ENCODE results near the gene RANBP1.
"Not testable (repeated sequence)": the region's sequence is repeated elsewhere in the genome, so short reads cannot be mapped to it uniquely, and the experiment has no call there.

The RANBP1 gene

DNA sequence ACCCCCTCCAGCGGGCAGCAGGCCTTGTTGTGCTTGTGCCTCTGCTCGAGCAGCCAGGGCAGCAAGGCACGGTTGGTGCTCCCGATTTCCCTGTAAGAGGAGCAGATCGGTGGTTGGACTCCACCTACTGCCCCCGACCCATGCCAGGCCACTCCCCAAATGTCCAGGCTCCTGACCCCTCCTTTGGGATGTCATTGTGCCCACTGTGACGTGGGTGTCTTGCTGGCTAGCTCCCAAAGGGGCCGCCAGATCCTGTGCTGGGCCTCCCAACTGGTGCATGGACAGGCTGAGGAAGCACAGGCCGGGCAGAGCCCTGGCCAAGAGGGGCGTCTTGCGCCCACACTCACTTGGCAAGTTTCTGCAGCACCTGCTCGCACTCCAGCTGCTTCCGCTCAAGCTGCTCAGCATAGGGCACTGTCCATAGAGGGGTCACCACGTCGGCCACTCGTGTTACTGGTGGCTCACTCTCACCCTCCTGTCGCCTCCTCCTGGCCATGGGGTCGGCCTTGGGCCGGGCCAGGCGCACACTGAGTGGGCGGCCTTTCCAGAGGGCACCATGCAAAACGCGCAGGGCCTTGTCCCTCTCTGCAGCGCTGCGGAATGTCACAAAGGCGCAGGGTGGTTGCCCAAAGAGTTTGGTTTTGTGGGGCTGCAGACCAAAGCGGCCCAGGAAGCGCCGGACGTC lies at the start of gene RANBP1:
TSS of gene RANBP1 (plus strand) at position 414 of the 685 bp plus-strand sequence. CDS start at position 495, 81 bp downstream.
- DNase-seq (ENCODE audit: low read depth in 2 of 3, low spot score in 1 of 3) = no peak

DNA sequence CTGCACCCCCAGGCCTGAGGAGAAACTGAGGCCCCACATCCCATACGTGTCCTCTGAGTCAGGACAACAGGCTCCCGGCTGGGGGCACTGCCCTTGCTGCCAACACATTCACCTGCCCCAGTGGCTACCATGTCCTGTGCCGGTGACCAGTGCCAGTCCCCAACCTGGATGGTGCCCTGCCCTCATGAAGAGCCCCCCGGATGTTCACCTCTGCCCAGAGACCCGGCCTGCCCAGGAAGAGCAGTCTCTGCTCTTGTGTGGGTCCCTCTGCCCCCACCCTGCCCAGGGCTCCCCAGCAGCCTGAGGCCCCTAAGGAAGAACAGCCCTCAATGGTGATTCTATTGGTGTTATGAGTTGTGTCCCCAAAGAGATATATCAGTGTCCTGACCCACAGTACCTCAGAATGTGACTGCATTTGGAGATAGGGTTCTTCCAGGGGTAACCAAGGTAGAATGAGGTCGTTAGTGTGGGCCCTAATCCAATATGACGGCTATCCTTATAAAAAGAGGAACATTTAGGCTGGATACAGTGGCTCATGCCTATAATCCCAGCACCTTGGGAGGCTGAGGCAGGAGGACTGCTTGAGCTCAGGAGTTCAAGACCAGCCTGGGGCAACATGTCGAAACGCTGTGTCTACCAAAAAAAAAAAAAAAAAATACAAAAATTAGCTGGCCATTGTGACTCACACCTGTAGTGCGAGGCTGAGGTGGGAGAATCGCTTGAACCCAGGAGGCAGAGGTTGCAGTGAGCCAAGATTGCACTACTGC lies 49.1 kb upstream of the RANBP1 start:
- DNase-seq (ENCODE audit: low read depth in 2 of 3, low spot score in 1 of 3) = no peak

DNA sequence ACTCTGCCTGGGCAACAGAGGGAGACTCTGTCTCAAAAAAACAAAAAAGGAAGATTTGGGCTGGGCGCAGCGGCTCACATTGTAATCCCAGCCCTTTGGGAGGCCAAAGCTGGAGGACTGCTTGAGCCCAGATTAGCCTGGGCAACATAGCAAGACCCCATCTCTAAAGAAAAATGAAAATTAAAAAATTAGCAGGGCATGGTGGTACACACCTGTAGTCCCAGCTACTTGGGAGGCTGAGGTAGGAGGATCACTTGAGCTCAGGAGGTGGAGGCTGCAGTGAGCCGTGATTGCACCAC lies 48.6 kb upstream of the RANBP1 start:
- not testable (repeated sequence) for DNase-seq (ENCODE audit: low read depth in 2 of 3, low spot score in 1 of 3)

DNA sequence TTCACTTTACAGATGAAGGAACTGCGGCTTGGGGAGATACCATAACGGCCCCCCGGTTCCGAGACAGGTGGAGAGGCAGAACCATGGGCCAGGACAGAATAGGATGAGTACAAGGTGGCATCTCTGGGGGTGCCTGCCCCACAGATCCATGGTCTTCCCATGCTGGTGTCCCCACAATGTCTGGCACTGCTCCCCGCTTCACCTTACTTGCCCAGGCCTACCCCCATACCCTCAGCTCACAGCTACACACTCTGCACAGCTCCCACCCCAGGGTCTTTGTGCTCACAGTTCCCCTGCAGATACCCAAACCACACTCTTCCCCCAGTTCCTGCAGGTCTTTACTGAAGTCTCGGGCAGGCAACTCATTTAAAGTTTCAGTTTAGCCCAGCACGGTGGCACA lies 47.3 kb upstream of the RANBP1 start:
- no peak for DNase-seq (ENCODE audit: low read depth in 2 of 3, low spot score in 1 of 3)

DNA sequence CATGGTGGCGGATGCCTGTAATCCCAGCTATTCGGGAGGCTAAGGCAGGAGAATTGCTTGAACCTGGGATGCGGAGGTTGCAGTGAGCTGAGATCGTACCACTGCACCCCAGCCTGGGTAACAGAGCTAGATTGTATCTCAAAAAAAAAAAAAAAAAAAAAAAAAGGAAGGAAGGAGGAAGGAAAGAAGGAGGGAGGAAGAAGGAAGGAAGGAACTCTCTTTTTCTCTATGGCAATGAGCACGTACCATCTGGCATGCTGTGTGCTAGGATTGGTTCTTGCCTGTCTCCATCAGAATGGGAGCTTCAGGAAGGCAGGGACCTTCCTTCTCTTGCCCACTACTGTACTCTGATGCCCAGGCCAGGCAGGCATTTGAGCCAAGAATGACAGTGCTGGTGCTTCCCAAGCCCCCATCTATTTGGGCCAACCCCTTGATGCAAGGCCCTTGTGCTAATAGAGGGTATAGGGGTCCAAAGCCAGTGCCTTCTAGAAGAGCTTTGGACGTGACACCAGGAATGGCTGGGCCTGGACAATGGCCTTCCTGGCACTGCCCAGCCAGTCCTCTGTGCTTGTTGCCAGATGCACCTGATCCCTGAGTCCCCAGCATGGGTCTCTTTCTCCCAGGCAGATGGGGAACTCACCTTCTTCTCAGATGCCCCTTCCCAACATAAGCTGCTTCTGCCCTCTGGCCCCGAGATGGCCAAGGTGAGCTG lies 46.4 kb upstream of the RANBP1 start:
- DNase-seq (ENCODE audit: low read depth in 2 of 3, low spot score in 1 of 3) = no peak

DNA sequence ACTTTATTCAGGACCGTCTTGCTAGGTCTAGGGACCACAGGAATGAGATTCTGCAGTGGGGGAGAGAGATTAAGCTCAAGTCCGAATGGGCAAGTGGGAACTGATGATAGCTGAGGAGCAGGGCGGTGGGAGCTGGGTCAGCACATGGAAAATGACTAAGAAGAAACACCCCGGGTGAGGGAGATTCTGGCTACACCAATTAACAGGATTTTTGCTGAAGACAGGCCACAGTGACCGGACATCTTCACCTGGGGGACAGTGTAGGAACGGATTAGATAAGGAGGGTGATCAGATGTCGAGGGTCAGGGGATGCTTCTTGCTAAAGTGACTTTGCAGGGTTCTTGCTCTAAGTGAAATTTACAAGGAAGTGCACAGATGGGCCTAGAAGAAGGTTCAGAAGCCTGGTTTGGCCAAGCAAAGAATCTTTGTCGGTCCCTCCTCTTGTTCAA lies 44.4 kb upstream of the RANBP1 start:
- DNase-seq (ENCODE audit: low read depth in 2 of 3, low spot score in 1 of 3) = no peak

DNA sequence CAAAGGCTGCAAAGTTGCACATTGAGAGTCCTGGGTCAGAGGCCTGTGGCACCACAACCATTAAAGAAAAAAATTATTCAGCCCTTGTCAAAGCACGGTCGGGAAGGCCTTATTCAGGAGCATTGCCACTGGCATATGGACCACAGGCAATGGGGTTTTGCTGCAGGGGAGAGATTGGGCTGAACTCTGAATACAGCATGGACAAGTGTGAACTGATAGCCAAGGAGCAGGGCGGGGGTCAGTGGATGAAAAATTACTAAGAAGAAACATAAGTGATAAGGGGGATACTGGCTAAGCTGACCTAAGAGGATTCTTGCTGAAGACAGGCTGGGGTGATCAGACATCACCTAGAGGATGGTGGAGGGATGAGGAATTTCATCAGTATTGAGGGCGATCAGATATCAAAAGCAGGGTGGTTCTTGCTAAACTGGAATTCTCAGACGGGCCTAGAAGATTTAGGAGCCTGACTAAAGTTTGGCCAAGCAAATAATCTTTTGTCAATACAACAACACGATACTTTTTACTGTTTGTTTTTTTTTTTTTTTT lies 39.2 kb upstream of the RANBP1 start:
- DNase-seq (ENCODE audit: low read depth in 2 of 3, low spot score in 1 of 3) = no peak

DNA sequence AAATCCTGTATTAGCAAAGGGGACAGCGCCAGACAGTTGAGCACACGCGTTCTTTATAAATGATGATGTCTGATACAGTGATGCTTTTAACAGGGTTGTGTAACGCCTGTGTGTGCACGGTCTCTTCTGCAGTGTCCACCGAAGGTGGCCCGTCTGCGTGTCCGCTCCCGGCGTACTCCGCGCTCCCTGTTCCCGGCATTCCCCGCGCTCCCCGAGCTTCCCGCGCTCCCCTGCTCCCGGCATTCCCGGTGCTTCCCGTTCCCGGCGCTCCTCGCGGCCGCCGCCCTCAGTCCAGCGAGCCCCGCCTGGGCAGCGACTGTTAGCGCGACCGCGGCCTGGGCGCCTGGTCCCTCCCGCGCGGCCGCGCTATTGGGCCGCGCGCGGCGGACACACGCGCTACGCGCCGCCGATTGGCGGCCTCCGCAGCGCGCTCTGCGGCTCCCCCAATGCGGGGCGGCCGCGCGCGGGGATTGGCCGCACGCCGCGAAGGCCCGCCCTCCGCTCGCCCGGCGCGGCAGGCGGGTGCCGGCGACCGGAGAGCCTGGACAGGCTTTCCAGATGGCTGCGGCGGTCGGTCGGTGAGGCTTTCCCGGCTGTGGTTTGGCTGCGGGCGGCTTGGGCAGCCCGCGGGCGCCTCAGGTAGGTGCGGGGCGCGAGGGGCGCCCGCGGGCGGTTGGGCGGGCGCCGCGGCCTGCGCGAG lies 36.0 kb upstream of the RANBP1 start, which contains the start of gene DGCR8:
TSS of gene DGCR8 (plus strand) at position 497 of the 700 bp plus-strand sequence. CDS start 5,723 bp downstream, outside the sequence.
- DNase-seq (ENCODE audit: low read depth in 2 of 3, low spot score in 1 of 3) = peak; percentile 26 to 62 (median 31)

DNA sequence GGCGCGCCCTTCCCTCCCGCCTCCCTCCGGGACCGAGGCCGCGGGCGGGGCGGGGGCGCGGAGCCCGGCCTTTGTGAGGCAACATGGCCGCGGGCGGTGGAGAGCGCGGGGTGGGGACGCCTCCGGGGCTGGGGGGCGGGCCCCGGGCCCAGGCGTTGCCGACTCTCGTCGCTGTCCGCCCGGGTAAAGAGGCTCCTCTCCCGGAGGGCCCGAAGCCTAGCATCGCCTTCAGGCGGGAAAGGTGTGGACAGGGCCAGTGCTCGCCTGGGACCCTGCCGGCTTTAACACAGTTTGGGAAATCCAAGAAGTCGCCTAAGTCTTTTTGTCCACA lies 35.5 kb upstream of the RANBP1 start:
- peak; percentile 42 to 68 (median 42) for DNase-seq (ENCODE audit: low read depth in 2 of 3, low spot score in 1 of 3)

DNA sequence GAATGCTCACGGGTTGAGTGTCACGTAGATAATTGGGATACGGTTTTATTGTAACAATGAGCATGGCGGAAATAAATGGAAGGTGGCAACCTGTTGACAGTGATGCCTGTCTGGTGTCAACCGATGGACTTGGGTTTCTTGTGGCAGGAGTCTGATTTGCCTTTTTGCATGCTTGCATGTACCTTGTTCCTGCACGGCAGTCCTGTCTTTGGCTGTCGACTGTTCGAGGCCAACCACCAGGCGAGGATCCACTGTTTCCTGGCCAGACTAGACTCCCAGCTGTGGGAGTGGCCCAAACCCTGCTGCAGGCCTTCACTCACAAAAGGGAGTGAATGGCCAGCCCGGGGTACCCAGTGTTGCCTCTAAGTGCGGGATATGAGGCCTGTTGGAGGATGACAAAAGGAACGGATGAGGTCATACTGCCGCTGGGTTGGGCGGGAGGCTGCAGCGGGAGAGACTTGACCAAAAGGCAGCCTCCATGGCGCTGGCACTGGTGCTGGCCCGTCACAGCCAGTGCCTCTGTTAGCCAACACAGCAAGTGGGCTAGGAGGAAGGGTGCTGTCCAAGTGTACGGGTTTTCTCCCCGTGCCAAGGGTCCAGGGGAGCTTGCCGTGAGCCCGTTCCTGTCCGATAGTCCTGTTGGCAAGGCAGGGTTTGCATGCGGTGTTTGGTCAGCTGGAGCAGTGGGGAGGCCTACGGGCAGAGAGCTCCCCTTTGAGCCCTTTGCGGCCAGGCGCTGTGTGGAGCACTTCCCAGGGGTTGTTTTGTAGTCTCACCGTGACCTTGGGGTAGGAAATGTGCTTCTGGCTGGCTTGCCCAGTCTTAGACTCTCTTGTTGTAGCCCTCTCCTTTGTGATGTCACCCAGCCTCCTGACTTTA lies 34.9 kb upstream of the RANBP1 start:
- peak in 1 of 3 donors; percentile 9 for DNase-seq (ENCODE audit: low read depth in 2 of 3, low spot score in 1 of 3)

DNA sequence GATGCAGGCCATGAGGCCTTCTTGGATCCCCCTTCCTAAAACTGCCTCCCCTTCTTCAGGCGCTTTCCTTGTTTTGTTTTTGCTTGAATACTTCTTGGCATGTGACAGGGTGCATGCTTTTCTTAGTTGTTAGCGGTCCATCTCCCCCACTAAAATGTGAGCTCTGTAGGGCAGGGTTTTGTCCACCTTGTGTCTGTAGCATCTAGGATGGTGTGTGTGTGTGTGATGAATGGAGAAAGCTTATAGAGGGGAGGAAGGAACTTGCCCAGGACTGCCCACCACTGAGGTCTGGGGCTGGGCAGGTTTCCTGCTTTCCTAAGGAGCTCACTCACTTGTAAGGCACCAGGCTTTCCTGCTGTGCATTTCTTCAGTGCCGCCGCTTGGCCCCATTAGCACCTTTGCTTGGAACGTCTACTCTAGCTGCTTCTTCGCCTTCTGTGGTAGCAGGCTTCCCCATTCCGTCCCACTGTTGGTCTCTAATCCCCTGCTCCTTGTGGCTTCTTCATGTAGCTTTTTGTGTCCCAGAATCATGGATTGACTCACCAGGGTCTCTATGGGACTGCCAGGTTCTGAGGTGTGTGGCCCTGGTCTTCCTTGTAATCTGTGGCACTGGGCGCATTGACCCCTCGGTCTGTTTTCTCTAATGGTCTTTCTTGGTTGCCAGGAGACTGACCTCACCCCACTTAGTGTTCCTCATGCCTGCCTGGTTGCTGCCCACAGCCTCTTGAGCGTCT lies 32.6 kb upstream of the RANBP1 start:
- DNase-seq (ENCODE audit: low read depth in 2 of 3, low spot score in 1 of 3) = no peak

DNA sequence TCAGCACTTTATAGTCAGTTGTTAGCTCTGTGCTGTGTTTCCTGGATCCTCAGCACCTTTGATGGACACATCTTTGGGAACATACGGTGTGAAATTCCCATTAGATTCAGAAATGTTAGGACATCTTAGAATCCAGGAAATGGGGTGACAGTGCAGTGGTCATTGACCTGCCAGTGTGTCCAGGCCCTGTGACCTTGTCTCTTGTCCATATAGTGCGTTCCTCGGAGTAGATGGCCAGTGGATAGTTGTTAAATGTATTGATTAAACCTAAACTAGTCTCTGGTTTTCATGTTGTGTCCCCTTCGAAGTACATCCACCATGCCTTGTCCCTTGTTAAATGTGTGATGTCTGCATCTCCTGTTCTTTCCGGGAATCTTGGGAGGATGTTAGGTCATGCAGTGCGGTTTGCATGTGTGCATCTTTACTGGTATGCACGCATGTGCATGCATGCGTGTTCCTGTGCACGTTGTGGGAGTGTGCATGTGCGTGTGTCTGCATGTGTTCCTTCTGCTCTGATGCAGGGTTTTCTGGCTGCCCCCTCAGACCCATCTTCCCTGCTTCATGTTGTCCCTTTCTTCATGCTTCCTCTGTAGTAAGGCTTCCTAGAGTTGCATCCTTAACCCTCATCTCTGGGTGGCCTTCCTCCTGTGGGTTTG lies 31.9 kb upstream of the RANBP1 start:
- no peak for DNase-seq (ENCODE audit: low read depth in 2 of 3, low spot score in 1 of 3)

DNA sequence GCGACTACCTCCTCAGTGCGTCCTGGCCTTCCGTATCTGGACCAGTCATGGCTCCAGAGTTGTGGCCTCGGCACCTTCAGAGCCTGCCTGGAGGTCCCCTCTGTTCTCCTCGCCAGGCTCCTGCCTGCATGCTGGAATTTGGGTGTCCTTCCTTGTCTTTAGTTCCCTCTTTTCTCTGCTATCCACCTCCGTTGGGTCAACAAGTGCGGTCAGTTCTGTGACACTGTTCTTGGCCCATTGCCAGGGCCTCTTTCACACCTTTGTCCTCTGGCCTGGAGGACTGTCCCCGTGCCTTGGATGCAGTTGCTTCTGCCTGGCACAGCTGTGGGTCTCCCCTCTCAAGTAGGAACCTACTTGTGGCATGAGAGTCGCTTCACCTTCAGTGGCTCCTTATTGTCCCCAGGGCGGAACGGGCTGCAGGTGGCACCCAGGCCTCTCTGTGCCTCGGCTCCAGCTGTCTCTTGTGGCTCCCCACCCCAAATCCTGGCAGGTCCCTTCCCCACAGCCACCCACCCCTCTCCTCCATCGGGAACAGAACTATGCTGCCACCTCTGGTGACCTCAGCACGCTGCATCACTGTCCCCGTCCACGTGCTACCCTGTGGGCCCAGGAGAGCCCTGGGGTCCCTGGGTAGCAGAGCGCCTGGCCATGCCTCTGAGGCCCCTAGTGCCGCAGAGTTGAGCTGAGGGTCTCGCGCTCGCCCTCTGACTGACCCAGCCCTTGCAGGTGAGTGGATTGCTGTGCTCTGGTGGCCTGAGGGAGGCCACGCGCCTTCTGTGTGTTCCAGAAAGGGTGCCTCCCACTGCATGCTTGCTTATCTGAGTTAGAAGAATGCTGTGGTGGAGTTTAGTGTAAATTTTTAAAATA lies 31.1 kb upstream of the RANBP1 start:
- DNase-seq (ENCODE audit: low read depth in 2 of 3, low spot score in 1 of 3) = no peak

DNA sequence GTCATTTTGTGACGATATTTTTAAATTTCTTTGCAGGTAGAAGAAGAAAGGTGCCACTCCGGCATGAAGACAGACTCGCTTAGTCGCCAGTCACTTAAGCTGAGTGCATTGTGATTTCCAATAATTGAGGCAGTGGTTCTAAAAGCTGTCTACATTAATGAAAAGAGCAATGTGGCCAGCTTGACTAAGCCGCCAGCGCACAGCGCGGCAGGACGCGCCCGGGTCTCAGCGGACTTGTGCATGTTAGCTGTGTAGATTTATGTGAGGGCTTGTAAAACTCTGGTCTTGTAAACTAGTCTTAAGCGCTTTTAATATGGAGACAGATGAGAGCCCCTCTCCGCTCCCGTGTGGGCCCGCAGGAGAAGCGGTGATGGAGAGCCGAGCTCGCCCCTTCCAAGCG lies 30.3 kb upstream of the RANBP1 start:
- no peak for DNase-seq (ENCODE audit: low read depth in 2 of 3, low spot score in 1 of 3)

DNA sequence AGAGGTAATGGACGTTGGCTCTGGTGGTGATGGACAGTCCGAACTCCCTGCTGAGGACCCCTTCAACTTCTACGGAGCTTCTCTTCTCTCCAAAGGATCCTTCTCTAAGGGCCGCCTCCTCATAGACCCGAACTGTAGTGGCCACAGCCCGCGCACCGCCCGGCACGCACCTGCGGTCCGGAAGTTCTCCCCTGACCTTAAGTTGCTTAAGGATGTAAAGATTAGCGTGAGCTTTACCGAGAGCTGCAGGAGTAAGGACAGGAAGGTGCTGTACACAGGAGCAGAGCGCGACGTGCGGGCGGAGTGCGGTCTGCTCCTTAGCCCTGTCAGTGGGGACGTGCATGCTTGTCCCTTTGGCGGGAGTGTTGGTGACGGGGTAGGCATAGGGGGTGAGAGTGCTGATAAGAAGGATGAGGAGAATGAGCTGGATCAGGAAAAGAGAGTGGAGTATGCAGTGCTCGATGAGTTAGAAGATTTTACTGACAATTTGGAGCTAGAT lies 29.8 kb upstream of the RANBP1 start:
- no peak for DNase-seq (ENCODE audit: low read depth in 2 of 3, low spot score in 1 of 3)

DNA sequence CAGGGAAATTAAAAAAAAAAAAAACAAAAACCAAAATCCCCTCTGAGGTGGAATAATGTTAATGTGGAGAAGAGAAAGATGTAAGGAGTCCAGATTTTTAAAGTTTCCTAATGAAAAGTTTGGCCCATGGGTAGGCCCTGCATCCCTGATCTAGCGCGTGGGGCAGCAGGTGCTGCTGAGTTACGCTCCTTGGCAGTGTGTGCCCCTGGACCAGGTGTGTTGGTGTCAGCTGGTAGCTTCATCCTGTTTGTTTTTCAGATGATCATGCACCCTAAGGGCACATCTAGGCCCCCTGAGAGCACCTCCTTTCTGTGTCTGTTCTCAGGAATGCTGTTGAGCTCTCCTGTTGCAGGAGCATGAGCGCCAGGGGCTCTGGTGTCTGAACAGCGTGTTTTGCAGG lies 29.1 kb upstream of the RANBP1 start:
- no peak for DNase-seq (ENCODE audit: low read depth in 2 of 3, low spot score in 1 of 3)

DNA sequence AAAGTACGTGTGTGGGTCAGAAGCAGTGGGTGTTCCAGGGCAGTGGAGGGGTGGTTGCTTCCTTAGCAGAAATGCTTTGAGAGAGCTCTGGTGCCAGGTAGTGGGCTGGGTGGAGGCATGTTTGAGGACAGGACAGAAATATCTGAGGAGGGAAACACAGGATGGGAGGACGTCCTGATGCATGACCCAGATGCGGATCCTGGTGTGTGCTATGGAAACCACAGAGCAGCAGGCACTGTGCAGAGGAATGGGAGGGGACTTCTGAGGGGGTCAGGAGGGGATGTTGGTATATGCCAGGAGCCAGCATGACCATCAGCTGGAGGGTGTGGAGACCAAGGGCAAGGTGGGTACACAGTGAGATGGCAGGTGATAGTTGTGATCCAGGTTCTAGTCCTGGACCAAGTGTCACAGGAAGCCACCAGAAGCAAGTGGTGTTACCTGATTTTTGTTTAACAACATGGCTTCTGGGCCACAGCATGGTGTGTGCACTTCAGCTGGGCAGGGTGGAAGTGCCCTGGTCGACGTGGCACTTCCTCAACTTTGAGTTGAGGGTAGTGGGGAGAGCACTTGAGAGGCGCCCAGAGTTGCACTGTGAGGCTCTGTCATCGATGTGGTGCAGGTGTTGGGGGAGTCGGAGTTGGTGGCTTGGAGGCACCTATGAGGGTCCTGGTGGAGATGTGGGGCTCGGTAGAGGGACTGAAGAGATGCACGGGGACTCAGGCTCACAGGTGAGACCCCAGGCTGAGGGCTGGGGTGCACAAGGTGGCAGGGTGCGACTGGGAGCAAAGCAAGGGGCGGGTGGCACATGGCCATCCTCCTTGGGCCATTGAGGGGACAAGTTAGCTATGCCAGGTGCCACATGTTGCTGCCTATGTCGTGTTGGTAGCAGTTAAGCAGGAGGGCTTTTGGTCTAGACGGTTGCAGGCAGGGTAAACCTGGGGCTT lies 28.3 kb upstream of the RANBP1 start:
- DNase-seq (ENCODE audit: low read depth in 2 of 3, low spot score in 1 of 3) = no peak

All from stimulated activated CD4-positive, alpha-beta T cell treated with anti-CD3 and anti-CD28 coated beads, Interleukin-12 subunit alpha, Interleukin-12 subunit beta, amount 100 ng/mL, for 48 hours (primary cell).